Vagina (tissue), 2 donors: ENCODE results near the gene NGFR.

ENCODE experiments used
- CTCF ChIP-seq, 3 experiments: fragments of 450-650 bp in 2 of 3; fragments of 200-600 bp in 1 of 3; sonication (generic) in 1 of 3; IDR thresholded peaks; one replicate each; pipeline ENCODE4 v1.5.1; 2017 to 2019; ENCODE audit warnings: antibody characterized with exemption in 3 of 3, mild to moderate bottlenecking in 2 of 3, moderate library complexity in 2 of 3
- POLR2A ChIP-seq, 2 donors: fragments of 450-650 bp; IDR thresholded peaks; one replicate each; pipeline ENCODE4 v1.6.1; 2017; ENCODE audit warnings: antibody characterized with exemption in 2 of 2, mild to moderate bottlenecking in 2 of 2, moderate library complexity in 2 of 2

- TF ChIP-seq CTCF (IDR thresholded peaks at IDR 0.05) (no peak), POLR2A (IDR thresholded peaks at IDR 0.05) (no peak)
Observed at GRCh38 chr17:49518346-49519078, 23.4 kb downstream of the NGFR start.
